Activated naive CD4-positive, alpha-beta T cell treated with anti-CD3 and anti-CD28 coated beads, Interleukin-2, amount 10 ng/mL, durations not matched to agents 7 days and 5 days (primary cell): ENCODE results near the gene LRRC37A2.
"Not testable (repeated sequence)": the region's sequence is repeated elsewhere in the genome, so short reads cannot be mapped to it uniquely, and the experiment has no call there.

Source experiments
- CTCF ChIA-PET: fragments of 350-600 bp; sonication (Branson Sonifier 250); formaldehyde crosslinking; loops from one replicate; lab custom pipeline; 2021; ENCODE audit warnings: antibody characterized with exemption; lab: Charles Lee
- DNase-seq: peaks from one replicate; pipeline ENCODE4 v3.0.0-alpha.2; 2020
- H3K27ac Mint-ChIP-seq: one replicate; pipeline ENCODE4 v1.8.0; 2021; ENCODE audit warnings: mild to moderate bottlenecking, moderate library complexity, mixed read lengths
- H3K27me3 Mint-ChIP-seq: one replicate; pipeline ENCODE4 v1.8.0; 2021; ENCODE audit warnings: mild to moderate bottlenecking, mixed read lengths
- H3K36me3 Mint-ChIP-seq: one replicate; pipeline ENCODE4 v1.8.0; 2021; ENCODE audit warnings: mixed read lengths
- H3K4me1 Mint-ChIP-seq: one replicate; pipeline ENCODE4 v1.8.0; 2021; ENCODE audit warnings: mixed read lengths
- H3K4me3 Mint-ChIP-seq: one replicate; pipeline ENCODE4 v1.8.0; 2021; ENCODE audit warnings: mild to moderate bottlenecking, moderate library complexity, mixed read lengths
- H3K9me3 Mint-ChIP-seq: one replicate; pipeline ENCODE4 v1.8.0; 2021; ENCODE audit warnings: mixed read lengths

The LRRC37A2 gene

GRCh38 chr17:46512168-46512567 lies at the start of gene LRRC37A2:
TSS of gene LRRC37A2 (plus strand) at chr17:46512468. CDS start at chr17:46512713, 245 bp downstream.
- H3K36me3 Mint-ChIP-seq, H3K27me3 Mint-ChIP-seq, H3K4me1 Mint-ChIP-seq: not testable (repeated sequence)

GRCh38 chr17:46467618-46468017 lies 44.6 kb upstream of the LRRC37A2 start:
- H3K4me1 Mint-ChIP-seq, DNase-seq, CTCF ChIA-PET, H3K36me3 Mint-ChIP-seq, H3K27ac Mint-ChIP-seq, H3K9me3 Mint-ChIP-seq, H3K4me3 Mint-ChIP-seq, H3K27me3 Mint-ChIP-seq: not testable (repeated sequence)

More at GRCh38 chr17:46512168-46512567, at the start of gene LRRC37A2:
- H3K27ac Mint-ChIP-seq, H3K4me3 Mint-ChIP-seq, H3K9me3 Mint-ChIP-seq, CTCF ChIA-PET, DNase-seq: not testable (repeated sequence)

GRCh38 chr17:46474489-46474888 lies 37.8 kb upstream of the LRRC37A2 start:
- CTCF ChIA-PET, H3K36me3 Mint-ChIP-seq, H3K4me1 Mint-ChIP-seq, H3K27me3 Mint-ChIP-seq, DNase-seq, H3K4me3 Mint-ChIP-seq, H3K27ac Mint-ChIP-seq, H3K9me3 Mint-ChIP-seq: not testable (repeated sequence)

- H3K4me3 Mint-ChIP-seq, H3K4me1 Mint-ChIP-seq, H3K27ac Mint-ChIP-seq, H3K36me3 Mint-ChIP-seq, H3K27me3 Mint-ChIP-seq, CTCF ChIA-PET, H3K9me3 Mint-ChIP-seq, DNase-seq: not testable (repeated sequence)
Observed at GRCh38 chr17:46475583-46475982, 36.7 kb upstream of the LRRC37A2 start.

GRCh38 chr17:46478823-46479222 lies 33.4 kb upstream of the LRRC37A2 start:
- H3K4me1 Mint-ChIP-seq, H3K4me3 Mint-ChIP-seq, DNase-seq, H3K9me3 Mint-ChIP-seq, H3K27ac Mint-ChIP-seq, CTCF ChIA-PET, H3K27me3 Mint-ChIP-seq, H3K36me3 Mint-ChIP-seq: not testable (repeated sequence)

GRCh38 chr17:46481310-46481709 lies 31.0 kb upstream of the LRRC37A2 start:
- H3K36me3 Mint-ChIP-seq, H3K9me3 Mint-ChIP-seq, H3K27me3 Mint-ChIP-seq, DNase-seq, CTCF ChIA-PET, H3K4me1 Mint-ChIP-seq, H3K27ac Mint-ChIP-seq, H3K4me3 Mint-ChIP-seq: not testable (repeated sequence)

- DNase-seq, H3K4me1 Mint-ChIP-seq, H3K4me3 Mint-ChIP-seq, CTCF ChIA-PET, H3K27ac Mint-ChIP-seq, H3K9me3 Mint-ChIP-seq, H3K36me3 Mint-ChIP-seq, H3K27me3 Mint-ChIP-seq: not testable (repeated sequence)
Observed at GRCh38 chr17:46492021-46492420, 20.2 kb upstream of the LRRC37A2 start.

- DNase-seq, H3K27me3 Mint-ChIP-seq, H3K4me3 Mint-ChIP-seq, H3K4me1 Mint-ChIP-seq, H3K27ac Mint-ChIP-seq, H3K36me3 Mint-ChIP-seq, CTCF ChIA-PET, H3K9me3 Mint-ChIP-seq: not testable (repeated sequence)
Observed at GRCh38 chr17:46499437-46500139, 12.7 kb upstream of the LRRC37A2 start.

- H3K36me3 Mint-ChIP-seq, H3K4me3 Mint-ChIP-seq, H3K27me3 Mint-ChIP-seq, H3K27ac Mint-ChIP-seq, DNase-seq, H3K9me3 Mint-ChIP-seq, CTCF ChIA-PET, H3K4me1 Mint-ChIP-seq: not testable (repeated sequence)
Observed at GRCh38 chr17:46505896-46506295, 6.4 kb upstream of the LRRC37A2 start.

- CTCF ChIA-PET, H3K27ac Mint-ChIP-seq, H3K36me3 Mint-ChIP-seq, H3K4me1 Mint-ChIP-seq, H3K27me3 Mint-ChIP-seq, H3K9me3 Mint-ChIP-seq, H3K4me3 Mint-ChIP-seq: not testable (repeated sequence)
- peak; percentile 19 for DNase-seq
Observed at GRCh38 chr17:46534716-46535115, 22.4 kb downstream of the LRRC37A2 start.

- peak overlapping the region; percentile 5 for H3K27ac Mint-ChIP-seq
- H3K36me3 Mint-ChIP-seq, H3K4me3 Mint-ChIP-seq, CTCF ChIA-PET, H3K9me3 Mint-ChIP-seq, DNase-seq, H3K4me1 Mint-ChIP-seq, H3K27me3 Mint-ChIP-seq: not testable (repeated sequence)
Observed at GRCh38 chr17:46548607-46549006, 36.3 kb downstream of the LRRC37A2 start.

GRCh38 chr17:46559155-46559554 lies 46.9 kb downstream of the LRRC37A2 start:
- CTCF ChIA-PET, DNase-seq, H3K27ac Mint-ChIP-seq, H3K27me3 Mint-ChIP-seq, H3K9me3 Mint-ChIP-seq, H3K36me3 Mint-ChIP-seq, H3K4me3 Mint-ChIP-seq, H3K4me1 Mint-ChIP-seq: not testable (repeated sequence)

- H3K9me3 Mint-ChIP-seq, DNase-seq, H3K27me3 Mint-ChIP-seq, H3K36me3 Mint-ChIP-seq, CTCF ChIA-PET, H3K27ac Mint-ChIP-seq, H3K4me1 Mint-ChIP-seq, H3K4me3 Mint-ChIP-seq: not testable (repeated sequence)
Observed at GRCh38 chr17:46560048-46560447, 47.8 kb downstream of the LRRC37A2 start.

GRCh38 chr17:46566284-46566683 lies 54.0 kb downstream of the LRRC37A2 start:
- DNase-seq, H3K9me3 Mint-ChIP-seq, CTCF ChIA-PET, H3K27me3 Mint-ChIP-seq, H3K4me1 Mint-ChIP-seq, H3K4me3 Mint-ChIP-seq, H3K27ac Mint-ChIP-seq, H3K36me3 Mint-ChIP-seq: not testable (repeated sequence)

- CTCF ChIA-PET, H3K9me3 Mint-ChIP-seq, H3K27ac Mint-ChIP-seq: not testable (repeated sequence)
Observed at GRCh38 chr17:46566980-46567379, 54.7 kb downstream of the LRRC37A2 start.

GRCh38 chr17:46571796-46572195 lies 59.5 kb downstream of the LRRC37A2 start:
- not testable (repeated sequence) for H3K4me1 Mint-ChIP-seq, H3K27me3 Mint-ChIP-seq, H3K36me3 Mint-ChIP-seq

More at GRCh38 chr17:46566980-46567379, 54.7 kb downstream of the LRRC37A2 start:
- not testable (repeated sequence) for H3K27me3 Mint-ChIP-seq, DNase-seq, H3K36me3 Mint-ChIP-seq, H3K4me1 Mint-ChIP-seq, H3K4me3 Mint-ChIP-seq

More at GRCh38 chr17:46571796-46572195, 59.5 kb downstream of the LRRC37A2 start:
- H3K27ac Mint-ChIP-seq, H3K4me3 Mint-ChIP-seq, DNase-seq, H3K9me3 Mint-ChIP-seq, CTCF ChIA-PET: not testable (repeated sequence)
